DMS153 (cell line): Measurements from ENCODE around the gene IL11RA.

Experiments used
- DNase-seq: peaks from one replicate; lab custom pipeline; 2025; lab: John Stamatoyannopoulos, UW

IL11RA gene

DNA sequence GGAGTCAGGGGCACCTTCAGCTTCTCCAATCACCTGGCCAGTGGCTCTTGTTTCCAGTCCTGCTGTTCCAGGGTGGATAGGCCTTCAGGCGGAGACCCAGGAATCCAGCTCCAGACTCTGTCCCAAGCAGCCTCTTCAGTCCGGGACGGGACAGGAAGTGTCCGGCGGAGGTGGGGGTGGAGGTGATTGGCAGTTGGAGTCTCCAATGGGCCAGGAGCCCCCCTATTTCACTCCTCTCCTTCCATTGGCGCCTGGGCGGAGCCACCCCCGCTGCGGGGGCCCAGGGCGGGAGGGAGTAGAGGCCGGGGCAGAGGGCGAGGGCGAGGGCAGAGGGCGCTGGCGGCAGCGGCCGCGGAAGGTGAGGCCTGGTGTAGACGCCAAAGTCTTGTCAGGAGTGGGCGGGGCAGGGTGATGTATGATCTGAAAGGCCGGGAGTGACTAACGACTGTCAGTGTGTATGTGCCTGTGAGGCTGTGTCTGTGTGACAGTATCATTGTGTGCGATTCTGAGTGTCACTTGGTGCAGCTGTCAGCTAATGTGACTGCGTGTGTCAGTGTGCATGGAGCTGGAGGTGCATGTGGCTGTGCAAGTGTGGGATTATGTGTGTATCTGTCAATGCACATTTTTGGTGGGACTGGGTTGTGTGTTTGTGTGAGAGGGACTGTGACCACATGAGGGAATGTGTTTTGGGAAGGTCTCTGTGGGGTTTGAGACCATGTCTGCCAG lies at the start of gene IL11RA:
Gene IL11RA, plus strand, starts transcription at position 310 of the 726 bp plus-strand sequence. CDS start 3,033 bp downstream, outside the sequence.
- peak; percentile 45 for DNase-seq

DNA sequence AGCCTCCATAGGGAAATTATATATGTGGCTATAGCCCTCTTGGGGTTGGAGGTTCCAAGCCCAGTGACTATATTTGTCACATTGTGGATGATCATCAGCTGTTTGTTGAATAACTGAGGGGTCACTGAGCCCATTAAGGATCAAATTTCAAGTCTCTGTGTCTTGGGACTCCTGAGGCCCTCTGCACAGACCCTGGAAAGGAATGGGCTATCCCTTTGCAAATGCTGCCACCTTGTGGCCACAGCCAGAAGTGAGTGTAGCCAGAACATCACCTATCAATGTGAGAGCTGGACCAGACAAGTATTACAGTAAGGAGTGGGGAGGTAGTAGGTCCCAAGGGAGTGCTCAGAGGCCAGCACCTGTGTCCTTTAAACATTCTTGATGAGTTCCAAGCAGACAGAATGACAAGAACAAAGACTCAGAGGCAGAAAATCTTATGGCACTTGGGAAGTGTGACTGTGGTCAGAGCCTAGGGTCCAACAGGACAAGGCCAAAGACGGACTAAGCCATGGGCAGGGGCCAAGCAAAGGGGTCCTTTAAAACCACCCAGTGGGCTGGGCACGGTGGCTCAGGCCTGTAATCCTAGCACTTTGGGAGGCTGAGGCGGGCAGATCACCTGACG lies 48.3 kb upstream of the IL11RA start:
- peak; percentile 23 for DNase-seq

GRCh38 chr9:34606190-34606589 lies 45.8 kb upstream of the IL11RA start:
- no peak for DNase-seq

DNA sequence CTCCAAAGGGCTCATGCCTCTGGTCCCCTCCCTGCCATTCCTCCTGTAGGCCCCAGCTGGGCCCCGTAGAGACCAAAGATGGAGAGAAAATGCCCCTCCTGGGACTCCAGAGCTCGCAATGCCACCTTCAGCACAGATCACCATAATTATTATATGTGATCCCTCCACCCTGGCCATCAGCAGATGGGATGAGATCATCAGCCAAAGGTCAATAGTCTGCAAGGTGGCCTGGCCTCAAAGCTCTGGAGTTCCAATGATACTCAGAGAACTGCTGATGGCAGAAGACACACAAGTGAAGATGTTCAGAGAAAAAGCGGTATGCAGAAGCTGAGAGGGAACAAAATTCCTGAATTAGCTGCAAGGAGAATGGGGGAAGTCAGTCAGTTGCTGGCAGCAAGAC lies 45.1 kb upstream of the IL11RA start:
- DNase-seq, result no peak

DNA sequence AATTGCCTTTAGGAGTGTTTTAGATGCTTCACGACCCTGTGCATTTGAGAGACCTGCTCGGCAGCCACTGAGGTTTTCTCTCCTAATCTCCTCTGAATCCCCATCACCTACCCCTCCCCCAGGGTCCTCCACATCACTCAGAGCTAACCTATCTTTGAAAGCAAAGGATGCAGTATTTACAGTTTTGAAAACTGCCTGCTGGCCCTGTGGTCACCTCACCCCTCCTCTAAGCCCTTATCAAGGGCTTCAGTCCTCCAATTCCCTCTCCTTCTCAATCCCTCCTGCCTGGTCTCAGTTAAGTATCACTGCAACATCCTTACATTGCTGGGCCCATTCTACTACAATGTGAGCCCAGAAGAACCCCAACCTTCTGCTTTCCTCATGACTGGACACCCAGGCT lies 44.7 kb upstream of the IL11RA start:
- DNase-seq, result no peak

- DNase-seq, result no peak
Observed at GRCh38 chr9:34610434-34611206, 41.4 kb upstream of the IL11RA start.

GRCh38 chr9:34611251-34611810 lies 40.7 kb upstream of the IL11RA start:
- DNase-seq, result no peak

GRCh38 chr9:34611811-34612787 lies 39.9 kb upstream of the IL11RA start, which contains the start of gene RPP25L:
RPP25L (minus strand) TSS chr9:34612097; CDS start chr9:34611296, 801 bp downstream.
- peak; percentile 65 for DNase-seq

- DNase-seq, result peak; percentile 59
Observed at GRCh38 chr9:34612788-34613390, 39.1 kb upstream of the IL11RA start.

DNA sequence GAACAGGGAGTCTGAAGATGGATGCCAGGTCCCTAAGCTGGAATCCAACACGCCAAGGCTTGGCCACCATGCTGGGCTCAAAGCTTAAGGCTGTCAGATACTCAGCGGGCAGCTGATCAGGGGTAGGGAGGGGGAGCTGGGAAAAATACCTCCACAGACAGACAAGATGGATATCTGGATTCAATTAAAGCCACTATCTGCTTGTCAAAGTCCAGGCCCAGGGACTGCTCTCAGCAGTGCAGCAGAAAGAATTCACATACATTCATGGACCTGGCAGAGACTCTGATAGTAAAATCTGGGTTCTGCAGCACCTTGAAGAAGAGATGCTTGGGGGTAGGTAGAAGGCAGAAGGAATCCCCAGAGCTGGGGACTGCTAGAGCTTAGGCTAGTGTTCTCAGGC lies 36.9 kb upstream of the IL11RA start:
- no peak for DNase-seq

- peak; percentile 76 for DNase-seq
Observed at GRCh38 chr9:34620061-34620994, 31.7 kb upstream of the IL11RA start, which contains the start of gene DCTN3. DCTN3 (minus strand) TSS chr9:34620495; CDS start chr9:34620464, 31 bp downstream.

- DNase-seq, result no peak
Observed at GRCh38 chr9:34623374-34624235, 28.4 kb upstream of the IL11RA start.

DNA sequence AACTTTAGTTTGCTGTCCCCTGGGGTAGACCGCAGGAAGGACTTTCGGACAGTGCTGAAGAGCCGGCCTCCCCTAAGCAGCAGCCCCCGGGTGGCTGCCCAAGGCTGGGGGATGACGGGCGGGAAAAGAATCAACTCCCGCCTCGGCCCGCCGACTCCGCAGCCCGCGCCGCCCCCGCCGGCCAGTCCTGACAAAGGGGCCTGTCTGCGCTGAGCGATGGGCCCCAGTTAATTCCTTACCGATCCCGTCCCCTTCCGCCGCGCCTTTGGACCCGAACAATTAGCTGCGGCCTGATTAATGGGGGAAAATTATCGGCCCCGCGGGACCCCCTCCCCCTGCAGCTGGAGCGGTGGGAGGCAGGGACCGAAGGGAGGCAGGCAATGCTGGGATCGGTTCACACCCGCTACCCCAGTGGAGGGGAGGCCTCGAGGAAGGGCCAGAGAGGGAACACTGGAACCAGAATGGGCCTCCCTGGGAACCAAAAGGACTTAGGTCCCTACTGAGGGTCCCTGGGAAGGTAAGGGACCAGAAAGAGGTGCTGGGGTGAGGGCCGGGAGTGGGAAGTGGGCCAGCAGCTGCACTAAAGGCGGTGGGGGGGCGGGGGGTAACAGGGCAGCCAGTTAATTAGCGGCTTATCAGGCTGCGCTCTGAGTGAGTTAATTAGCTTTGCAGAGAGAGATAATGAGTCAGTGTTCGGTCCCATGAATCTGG lies 27.4 kb upstream of the IL11RA start:
- DNase-seq, result no peak

GRCh38 chr9:34625186-34625486 lies 26.8 kb upstream of the IL11RA start:
- no peak for DNase-seq

- DNase-seq, result no peak
Observed at GRCh38 chr9:34627716-34628655, 24.0 kb upstream of the IL11RA start.

GRCh38 chr9:34628656-34629490 lies 23.1 kb upstream of the IL11RA start, which contains the start of gene ARID3C:
ARID3C (minus strand) TSS chr9:34629066; CDS start chr9:34628014, 1,052 bp downstream.
- no peak for DNase-seq
